ENCODE measurements around the gene PPP1R10. TPM values are rescaled to one million over a fixed set of nuclear protein-coding genes. Genes with fewer than 3 reads are reported as not detected.

Gene PPP1R10
- total RNA-seq, 1 donor from 2014 or later = 116 TPM

GRCh38 chr6:30603961-30604360, 13.1 kb downstream of the PPP1R10 start:
- H3K4me1 Mint-ChIP-seq (ENCODE audit: unreplicated experiment) = no peaks in the 10 kb centered on the region
- H3K4me3 Mint-ChIP-seq = no peak overlapping the region
- no peaks in the 10 kb centered on the region for H3K9me3 Mint-ChIP-seq
- peaks cover 55% of the 10 kb centered on the region for H3K36me3 Mint-ChIP-seq
- H3K27ac Mint-ChIP-seq = no peak overlapping the region
- no peaks in the 10 kb centered on the region for H3K27me3 Mint-ChIP-seq
- no peak for TF ChIP-seq CTCF (conservative IDR thresholded peaks at IDR 0.05)
- no peak for DNase-seq (ENCODE audit: extremely low spot score, unreplicated experiment)

DNA sequence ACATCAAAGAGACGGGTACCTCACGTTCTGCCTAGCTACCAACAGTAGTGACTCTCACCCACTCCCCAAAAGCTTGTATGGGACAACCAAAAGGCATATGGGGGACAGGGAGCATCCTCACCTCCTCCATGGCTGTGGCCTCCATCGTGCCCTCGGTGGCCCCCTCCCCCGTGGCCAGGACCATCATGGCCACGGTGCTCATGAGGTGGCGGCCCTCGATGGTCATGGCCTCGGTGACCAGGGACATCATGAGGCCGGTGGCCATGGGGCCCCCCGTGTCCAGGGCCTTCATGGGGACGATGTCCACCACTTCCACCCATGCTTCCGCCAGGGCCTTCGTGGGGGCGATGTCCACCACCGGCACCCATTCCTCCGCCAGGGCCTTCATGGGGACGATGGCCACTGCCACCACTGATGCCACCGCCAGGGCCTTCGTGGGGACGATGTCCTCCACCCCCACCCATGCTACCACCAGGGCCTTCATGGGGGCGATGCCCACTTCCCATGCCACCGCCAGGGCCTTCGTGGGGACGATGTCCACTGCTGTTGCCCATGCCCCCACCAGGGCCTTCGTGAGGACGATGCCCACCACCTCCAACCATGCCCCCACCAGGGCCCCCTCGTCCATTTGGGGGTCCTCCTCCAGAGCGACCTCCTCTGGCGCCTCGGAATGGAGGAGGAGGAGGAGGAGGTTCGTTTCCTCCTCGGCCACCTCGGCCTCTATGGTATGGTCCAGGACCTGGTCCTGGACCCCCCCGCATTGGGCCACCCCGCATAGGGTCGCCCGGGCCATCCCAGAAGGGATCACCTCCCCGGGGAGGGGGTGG, 15.0 kb downstream of the PPP1R10 start:
- peaks cover 49% of the 10 kb centered on the region for H3K36me3 Mint-ChIP-seq
- TF ChIP-seq CTCF (conservative IDR thresholded peaks at IDR 0.05) = no peak

GRCh38 chr6:30601436-30601814, 15.6 kb downstream of the PPP1R10 start:
- no peaks in the 10 kb centered on the region for H3K27me3 Mint-ChIP-seq
- H3K27ac Mint-ChIP-seq = no peak overlapping the region
- H3K4me1 Mint-ChIP-seq (ENCODE audit: unreplicated experiment) = peaks cover 5% of the 10 kb centered on the region
- peaks cover 46% of the 10 kb centered on the region for H3K36me3 Mint-ChIP-seq
- DNase-seq (ENCODE audit: extremely low spot score, unreplicated experiment) = no peak
- H3K4me3 Mint-ChIP-seq = no peak overlapping the region
- no peaks in the 10 kb centered on the region for H3K9me3 Mint-ChIP-seq
- TF ChIP-seq CTCF (conservative IDR thresholded peaks at IDR 0.05) = no peak

More for the DNA sequence above, 15.0 kb downstream of the PPP1R10 start:
- no peak for DNase-seq (ENCODE audit: extremely low spot score, unreplicated experiment)
- Mint-ChIP-seq H3K27me3 (no peaks in the 10 kb centered on the region), H3K9me3 (no peaks in the 10 kb centered on the region), H3K4me1 (ENCODE audit: unreplicated experiment) (peaks cover 5% of the 10 kb centered on the region), H3K4me3 (no peak overlapping the region), H3K27ac (no peak overlapping the region)

- H3K27ac Mint-ChIP-seq = no peak overlapping the region
- no peaks in the 10 kb centered on the region for H3K27me3 Mint-ChIP-seq
- no peak overlapping the region for H3K4me3 Mint-ChIP-seq
- H3K4me1 Mint-ChIP-seq (ENCODE audit: unreplicated experiment) = peaks cover 5% of the 10 kb centered on the region
- H3K36me3 Mint-ChIP-seq = peaks cover 39% of the 10 kb centered on the region
- no peak for DNase-seq (ENCODE audit: extremely low spot score, unreplicated experiment)
- H3K9me3 Mint-ChIP-seq = no peaks in the 10 kb centered on the region
- no peak for TF ChIP-seq CTCF (conservative IDR thresholded peaks at IDR 0.05)
Measured at GRCh38 chr6:30600451-30600961, 16.5 kb downstream of the PPP1R10 start.

- Mint-ChIP-seq H3K4me3 (no peak overlapping the region), H3K36me3 (peaks cover 34% of the 10 kb centered on the region), H3K9me3 (no peaks in the 10 kb centered on the region), H3K27ac (no peak overlapping the region), H3K4me1 (ENCODE audit: unreplicated experiment) (peaks cover 5% of the 10 kb centered on the region), H3K27me3 (no peaks in the 10 kb centered on the region)
- no peak for DNase-seq (ENCODE audit: extremely low spot score, unreplicated experiment)
- no peak for TF ChIP-seq CTCF (conservative IDR thresholded peaks at IDR 0.05)
Measured at GRCh38 chr6:30599625-30600324, 17.3 kb downstream of the PPP1R10 start.

Measured in type B pancreatic cell (in vitro differentiated cells).